Heart left ventricle (tissue), 13 donors: ENCODE data around the gene LCE1B.

Experiments
- POLR2A ChIP-seq, 2 donors: fragments of 450-650 bp; IDR thresholded peaks; one replicate each; pipeline ENCODE4 v1.6.1; 2017; ENCODE audit warnings: antibody characterized with exemption in 2 of 2, mild to moderate bottlenecking in 2 of 2, moderate library complexity in 2 of 2
- TF ChIP-seq, protein P1 (sequence below), 12 donors: fragments of 200-600 bp; sonication (generic) in 4 of 12; IDR thresholded peaks; one replicate each; pipeline versions ENCODE4 v1.5.0 to v1.8.0; 2018 to 2022; ENCODE audit warnings: antibody characterized with exemption in 12 of 12, mild to moderate bottlenecking in 5 of 12
- donor health status: ischemic (EF 13 %, LVEDD 7.1; RV severe dilation, severe dysfunction).
- donor health status: DM: no; HTN: yes; CAD: no.
- donor health status: DM: no; HTN: no; CAD: no.
- donor health status: ischemic (EF 25% LVEDD 6.9; RV normal size, moderate dysfunction).
- donor health status: ischemic (EF 25% LVEDD 5.7; RV mildly dilated, moderate dysfunction).
- donor health status: ischemic (EF 35%, LVEDD 5.7; RV mildly dilated, moderate dysfunction).
- donor health status: nonischemic (EF 11% LVEDD 7.7; RV severe dilation, severe dysfunction).
- donor health status: DM: yes; HTN: yes; CAD: no.
- donor health status: PGD.
- donor health status: ischemic (EF 29% LVEDD 5.4; RV normal size, mild dysfunction).
- donor health status: nonischemic (EF 23%, LVEDD 6.1; RV moderate dilation, normal function).

DNA sequence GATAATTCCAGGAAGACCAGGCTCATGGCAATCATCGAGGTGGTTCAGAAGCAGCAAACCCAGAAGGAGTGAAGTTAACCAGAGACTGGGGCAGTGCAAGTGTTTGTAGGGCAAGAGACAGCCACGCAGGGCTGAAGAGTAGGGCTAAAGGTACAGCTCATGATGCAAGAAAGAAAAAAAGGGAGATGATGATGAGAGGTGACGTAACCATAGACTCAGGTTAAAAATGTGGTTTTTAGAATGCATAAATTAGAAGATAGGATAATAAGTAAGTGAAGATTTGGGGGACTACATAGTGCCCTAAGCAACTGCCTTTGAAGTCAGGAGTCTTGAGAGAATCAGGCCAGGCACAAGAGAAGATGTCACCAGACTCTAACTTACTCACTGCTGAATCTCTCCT lies 48.4 kb downstream of the LCE1B start:
- TF ChIP-seq, protein P1, sequence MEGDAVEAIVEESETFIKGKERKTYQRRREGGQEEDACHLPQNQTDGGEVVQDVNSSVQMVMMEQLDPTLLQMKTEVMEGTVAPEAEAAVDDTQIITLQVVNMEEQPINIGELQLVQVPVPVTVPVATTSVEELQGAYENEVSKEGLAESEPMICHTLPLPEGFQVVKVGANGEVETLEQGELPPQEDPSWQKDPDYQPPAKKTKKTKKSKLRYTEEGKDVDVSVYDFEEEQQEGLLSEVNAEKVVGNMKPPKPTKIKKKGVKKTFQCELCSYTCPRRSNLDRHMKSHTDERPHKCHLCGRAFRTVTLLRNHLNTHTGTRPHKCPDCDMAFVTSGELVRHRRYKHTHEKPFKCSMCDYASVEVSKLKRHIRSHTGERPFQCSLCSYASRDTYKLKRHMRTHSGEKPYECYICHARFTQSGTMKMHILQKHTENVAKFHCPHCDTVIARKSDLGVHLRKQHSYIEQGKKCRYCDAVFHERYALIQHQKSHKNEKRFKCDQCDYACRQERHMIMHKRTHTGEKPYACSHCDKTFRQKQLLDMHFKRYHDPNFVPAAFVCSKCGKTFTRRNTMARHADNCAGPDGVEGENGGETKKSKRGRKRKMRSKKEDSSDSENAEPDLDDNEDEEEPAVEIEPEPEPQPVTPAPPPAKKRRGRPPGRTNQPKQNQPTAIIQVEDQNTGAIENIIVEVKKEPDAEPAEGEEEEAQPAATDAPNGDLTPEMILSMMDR (IDR thresholded peaks at IDR 0.05), result no peak
- no peak for TF ChIP-seq POLR2A (IDR thresholded peaks at IDR 0.05)
